Esophagus muscularis mucosa (tissue), 4 donors: ENCODE measurements around the gene CMA1. TPM values are rescaled to one million over a fixed set of nuclear protein-coding genes. Genes with fewer than 3 reads are reported as not detected.

Experiments used
- DNase-seq: peaks from one replicate; pipeline ENCODE4 v3.0.0-alpha.2; 2017; ENCODE audit errors: extremely low spot score
- H3K27ac ChIP-seq, 4 donors: fragments of 200-600 bp; sonication (generic); replicated peaks in 1 of 4; 1 replicate in 3 of 4; 2 replicates in 1 of 4; pipeline ENCODE4 v1.5.1; 2016 to 2019; ENCODE audit warnings: mild to moderate bottlenecking in 1 of 4
- H3K27me3 ChIP-seq, 4 donors: fragments of 200-600 bp; sonication (generic); one replicate each; pipeline versions ENCODE4 v1.5.1 to v1.6.0; 2016 to 2019
- H3K36me3 ChIP-seq, 4 donors: fragments of 200-600 bp; sonication (generic); one replicate each; pipeline ENCODE4 v1.5.1; 2016 to 2019
- H3K4me1 ChIP-seq, 4 donors: fragments of 200-600 bp; sonication (generic); one replicate each; pipeline ENCODE4 v1.5.1; 2016 to 2019
- H3K4me3 ChIP-seq, 4 donors: fragments of 200-600 bp; sonication (generic); 1 replicate in 2 of 4; 2 replicates in 2 of 4; pipeline ENCODE4 v1.5.1; 2016 to 2019; ENCODE audit warnings: mild to moderate bottlenecking in 4 of 4, moderate library complexity in 1 of 4
- H3K9me3 ChIP-seq, 4 donors: fragments of 200-600 bp; sonication (generic); 1 replicate in 3 of 4; 2 replicates in 1 of 4; pipeline ENCODE4 v1.5.1; 2016 to 2019
- EP300 ChIP-seq: sonication (generic); formaldehyde crosslinking; IDR thresholded peaks from one replicate; pipeline ENCODE4 v1.6.1; 2017; ENCODE audit warnings: antibody characterized with exemption
- POLR2A ChIP-seq: fragments of 450-650 bp; IDR thresholded peaks from one replicate; pipeline ENCODE4 v1.6.1; 2017; ENCODE audit warnings: antibody characterized with exemption, moderate library complexity, mild to moderate bottlenecking, low read depth
- POLR2AphosphoS5 ChIP-seq, 2 donors: sonication (generic); formaldehyde crosslinking; IDR thresholded peaks; one replicate each; pipeline ENCODE4 v1.6.1; 2017; ENCODE audit warnings: antibody characterized with exemption in 2 of 2
- WGBS: methylation state at CpG from one replicate; pipeline ENCODE4 v1.1.5; 2018; 5-methylcytosine and 5-hydroxymethylcytosine counted together
- intact Hi-C: fragments of 100-400 bp; cut with DNase I; formaldehyde crosslinking; loops from one replicate; pipeline ENCODE4 v1.15.1; 2023
- total RNA-seq, 4 donors: library from RNA; depleted of rRNA; stranded (reverse); fragments of >200 nt; gene quantifications; one replicate each; pipeline versions ENCODE4 v1.1.0 to v1.2.1, GENCODE V29; 2016
- TF ChIP-seq, protein P1 (sequence below), 3 experiments: fragments of 200-600 bp in 2 of 3; fragments of 450-650 bp in 1 of 3; sonication (generic) in 2 of 3; IDR thresholded peaks; one replicate each; pipeline ENCODE4 v1.5.1; 2017 to 2019; ENCODE audit warnings: antibody characterized with exemption in 3 of 3, mild to moderate bottlenecking in 2 of 3, moderate library complexity in 1 of 3

Gene CMA1
- total RNA-seq, 4 donors from 2014 or later, result 1.2 to 8.0 (median 2.6) TPM; not detected in 1

DNA sequence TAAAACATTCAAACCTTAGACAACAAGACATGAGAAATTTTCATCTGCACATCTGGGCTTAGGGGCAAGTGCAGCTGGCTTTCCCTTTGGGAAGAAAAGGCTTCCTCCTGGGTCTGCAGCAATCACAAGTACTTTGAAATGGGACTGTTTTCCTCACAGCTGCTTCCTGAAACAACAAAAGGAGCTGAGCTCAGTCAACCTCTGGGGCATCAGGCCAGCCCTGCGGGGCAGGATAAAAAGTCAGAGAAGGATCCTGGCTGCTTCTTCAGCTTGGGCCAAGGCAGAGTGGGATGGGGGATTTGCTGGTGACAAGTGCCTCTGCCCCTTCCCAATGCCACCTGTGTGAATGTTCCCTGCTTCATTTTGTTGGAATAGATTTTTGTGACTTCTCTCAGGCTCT lies 49.3 kb downstream of the CMA1 start:
- Histone ChIP-seq H3K4me1 (no peaks in the 10 kb centered on the region), H3K36me3 (no peaks in the 10 kb centered on the region), H3K4me3 (no peak overlapping the region), H3K27ac (no peak overlapping the region), H3K9me3 (peaks cover 0 to 6% (median 0%) of the 10 kb centered on the region in 4 donors), H3K27me3 (no peaks in the 10 kb centered on the region)
- WGBS, result 73% methylated on average over 1 of the region's 1 CpG
- intact Hi-C loops, result no loop called here
- DNase-seq, result no peak
- no peak for TF ChIP-seq POLR2A
- TF ChIP-seq POLR2AphosphoS5 (IDR thresholded peaks at IDR 0.05), result no peak
- TF ChIP-seq EP300, result no peak
- TF ChIP-seq, protein P1, sequence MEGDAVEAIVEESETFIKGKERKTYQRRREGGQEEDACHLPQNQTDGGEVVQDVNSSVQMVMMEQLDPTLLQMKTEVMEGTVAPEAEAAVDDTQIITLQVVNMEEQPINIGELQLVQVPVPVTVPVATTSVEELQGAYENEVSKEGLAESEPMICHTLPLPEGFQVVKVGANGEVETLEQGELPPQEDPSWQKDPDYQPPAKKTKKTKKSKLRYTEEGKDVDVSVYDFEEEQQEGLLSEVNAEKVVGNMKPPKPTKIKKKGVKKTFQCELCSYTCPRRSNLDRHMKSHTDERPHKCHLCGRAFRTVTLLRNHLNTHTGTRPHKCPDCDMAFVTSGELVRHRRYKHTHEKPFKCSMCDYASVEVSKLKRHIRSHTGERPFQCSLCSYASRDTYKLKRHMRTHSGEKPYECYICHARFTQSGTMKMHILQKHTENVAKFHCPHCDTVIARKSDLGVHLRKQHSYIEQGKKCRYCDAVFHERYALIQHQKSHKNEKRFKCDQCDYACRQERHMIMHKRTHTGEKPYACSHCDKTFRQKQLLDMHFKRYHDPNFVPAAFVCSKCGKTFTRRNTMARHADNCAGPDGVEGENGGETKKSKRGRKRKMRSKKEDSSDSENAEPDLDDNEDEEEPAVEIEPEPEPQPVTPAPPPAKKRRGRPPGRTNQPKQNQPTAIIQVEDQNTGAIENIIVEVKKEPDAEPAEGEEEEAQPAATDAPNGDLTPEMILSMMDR (IDR thresholded peaks at IDR 0.05), result no peak

DNA sequence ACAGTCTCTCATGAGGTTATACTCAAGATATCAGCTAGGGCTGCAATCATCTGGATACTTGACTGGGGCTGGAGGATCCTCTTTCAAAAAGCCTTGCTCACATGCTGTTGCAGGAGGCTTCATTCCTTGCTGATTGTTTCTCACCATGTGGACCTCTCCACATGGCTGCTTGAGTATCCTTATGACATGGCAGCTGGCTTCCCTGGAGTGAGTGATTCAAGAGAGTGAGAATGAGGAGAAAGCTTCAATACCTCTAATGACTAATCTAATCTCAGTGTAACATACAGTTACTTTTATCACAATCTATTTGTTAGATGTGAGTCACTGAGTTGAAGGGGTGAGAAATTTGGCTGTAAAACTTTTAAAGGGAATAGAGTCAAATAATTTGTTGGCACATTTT lies 51.1 kb downstream of the CMA1 start:
- H3K36me3 ChIP-seq, result no peaks in the 10 kb centered on the region
- intact Hi-C loops, result no loop called here

More for the DNA sequence above, 51.1 kb downstream of the CMA1 start:
- no peaks in the 10 kb centered on the region for H3K27me3 ChIP-seq
- H3K4me3 ChIP-seq, result no peak overlapping the region
- peaks cover 0 to 6% (median 0%) of the 10 kb centered on the region in 4 donors for H3K9me3 ChIP-seq
- no peak for DNase-seq
- H3K4me1 ChIP-seq, result no peaks in the 10 kb centered on the region
- TF ChIP-seq, protein P1 (IDR thresholded peaks at IDR 0.05), result no peak
- TF ChIP-seq POLR2A, result no peak
- TF ChIP-seq POLR2AphosphoS5 (IDR thresholded peaks at IDR 0.05), result no peak
- no peak for TF ChIP-seq EP300
- H3K27ac ChIP-seq, result no peak overlapping the region

Other genes with a start within 250 kb of the CMA1 start
- 1 to 10 TPM in 2 of 4 donors, under 1 TPM in 2; 0.52 to 3.3 (median 1.6) TPM for gene TGM1, start 245.1 kb downstream of the CMA1 start, total RNA-seq
- gene RABGGTA, start 236.7 kb downstream of the CMA1 start, total RNA-seq, result 10 to 100 TPM; 14.6 to 27.8 (median 20.3) TPM
- gene DHRS1, start 208.5 kb downstream of the CMA1 start, total RNA-seq, result 10 to 100 TPM; 13.9 to 22.4 (median 19.2) TPM
- 10 to 100 TPM; 16.6 to 29.2 (median 21.6) TPM for gene NOP9, start 208.4 kb downstream of the CMA1 start, total RNA-seq
- 10 to 100 TPM in 1 of 4 donors, 1 to 10 TPM in 3; 6.6 to 12.5 (median 8.1) TPM for gene CIDEB, start 200.3 kb downstream of the CMA1 start, total RNA-seq
- 1 to 10 TPM; 1.7 to 3.7 (median 2.4) TPM for gene LTB4R2, start 198.1 kb downstream of the CMA1 start, total RNA-seq
- gene LTB4R, start 196.8 kb downstream of the CMA1 start, total RNA-seq, result 1 to 10 TPM in 3 of 4 donors, under 1 TPM in 1; 0.42 to 6.0 (median 2.9) TPM
- 10 to 100 TPM; 21.5 to 36.9 (median 27.9) TPM for gene ADCY4, start 173.2 kb downstream of the CMA1 start, total RNA-seq
- 1 to 10 TPM; 3.8 to 6.4 (median 6.1) TPM for gene RIPK3, start 168.3 kb downstream of the CMA1 start, total RNA-seq
- 10 to 100 TPM; 38.8 to 65.2 (median 48.3) TPM for gene NFATC4, start 140.1 kb downstream of the CMA1 start, total RNA-seq
- gene NYNRIN, start 109.3 kb downstream of the CMA1 start, total RNA-seq, result 10 to 100 TPM in 3 of 4 donors, 1 to 10 TPM in 1; 8.0 to 21.2 (median 13.4) TPM
- gene CBLN3, start 78.6 kb downstream of the CMA1 start, total RNA-seq, result 1 to 10 TPM; 1.2 to 2.2 (median 1.9) TPM
- gene KHNYN, start 78.3 kb downstream of the CMA1 start, total RNA-seq, result 10 to 100 TPM; 46.5 to 75.8 (median 58.4) TPM
- 10 to 100 TPM; 23.9 to 48.6 (median 33.5) TPM for gene SDR39U1, start 65.5 kb downstream of the CMA1 start, total RNA-seq
- gene CTSG, start 68.0 kb upstream of the CMA1 start, total RNA-seq, result 10 to 100 TPM in 1 of 4 donors, 1 to 10 TPM in 3; 2.1 to 29.8 (median 7.5) TPM
- 1 to 10 TPM in 1 of 4 donors, under 1 TPM in 2, not detected in 1; 0.50 to 1.3 (median 0.97) TPM for gene GZMH, start 101.4 kb upstream of the CMA1 start, total RNA-seq
- gene GZMB, start 125.9 kb upstream of the CMA1 start, total RNA-seq, result 10 to 100 TPM in 1 of 4 donors, under 1 TPM in 1, not detected in 2; 0.91 to 11.9 TPM